22Rv1 (cell line): ENCODE results near the gene PYDC1.

Source experiments
- H3K27ac ChIP-seq: fragments of 450-650 bp; 2 replicates; pipeline ENCODE4 v1.5.1; 2017
- ZFX ChIP-seq: fragments of 450-650 bp; IDR thresholded peaks from 2 replicates; pipeline ENCODE4 v1.6.1; 2017; ENCODE audit warnings: antibody characterized with exemption, borderline replicate concordance
- TF ChIP-seq, protein P1 (sequence below): fragments of 450-650 bp; IDR thresholded peaks from 2 replicates; pipeline ENCODE4 v1.5.1; 2017; ENCODE audit warnings: mild to moderate bottlenecking

Gene PYDC1

DNA sequence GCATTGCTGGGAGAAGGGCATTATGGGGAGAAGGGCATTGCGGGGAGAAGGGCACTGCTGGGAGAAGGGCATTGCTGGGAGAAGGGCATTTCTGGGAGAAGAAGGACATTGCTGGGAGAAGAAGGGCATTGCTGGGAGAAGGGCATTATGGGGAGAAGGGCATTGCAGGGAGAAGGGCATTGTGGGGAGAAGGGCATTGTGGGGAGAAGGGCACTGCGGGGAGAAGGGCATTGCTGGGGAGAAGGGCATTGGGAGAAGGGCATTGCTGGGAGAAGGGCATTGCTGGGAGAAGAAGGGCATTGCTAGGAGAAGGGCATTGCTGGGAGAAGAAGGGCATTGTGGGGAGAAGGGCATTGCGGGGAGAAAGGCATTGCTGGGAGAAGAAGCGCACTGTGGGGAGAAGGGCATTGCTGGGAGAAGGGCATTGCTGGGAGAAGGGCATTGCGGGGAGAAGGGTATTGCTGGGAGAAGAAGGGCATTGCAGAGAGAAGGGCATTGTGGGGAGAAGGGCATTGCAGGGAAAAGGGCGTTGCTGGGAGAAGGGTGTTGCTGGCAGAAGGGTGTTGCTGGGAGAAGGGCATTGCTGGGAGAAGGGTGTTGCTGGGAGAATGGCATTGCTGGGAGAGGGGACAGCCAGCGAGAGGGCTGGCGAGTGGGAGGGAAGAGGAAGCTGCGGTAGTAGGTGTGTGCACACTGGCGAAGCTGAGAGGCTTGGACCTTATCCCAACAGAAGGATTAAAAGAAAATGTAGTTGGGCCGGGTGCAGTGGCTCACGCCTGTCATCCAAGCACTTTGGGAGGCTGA is 4.6 kb upstream of the PYDC1 start:
- H3K27ac ChIP-seq = no peak overlapping the region
- TF ChIP-seq, protein P1, sequence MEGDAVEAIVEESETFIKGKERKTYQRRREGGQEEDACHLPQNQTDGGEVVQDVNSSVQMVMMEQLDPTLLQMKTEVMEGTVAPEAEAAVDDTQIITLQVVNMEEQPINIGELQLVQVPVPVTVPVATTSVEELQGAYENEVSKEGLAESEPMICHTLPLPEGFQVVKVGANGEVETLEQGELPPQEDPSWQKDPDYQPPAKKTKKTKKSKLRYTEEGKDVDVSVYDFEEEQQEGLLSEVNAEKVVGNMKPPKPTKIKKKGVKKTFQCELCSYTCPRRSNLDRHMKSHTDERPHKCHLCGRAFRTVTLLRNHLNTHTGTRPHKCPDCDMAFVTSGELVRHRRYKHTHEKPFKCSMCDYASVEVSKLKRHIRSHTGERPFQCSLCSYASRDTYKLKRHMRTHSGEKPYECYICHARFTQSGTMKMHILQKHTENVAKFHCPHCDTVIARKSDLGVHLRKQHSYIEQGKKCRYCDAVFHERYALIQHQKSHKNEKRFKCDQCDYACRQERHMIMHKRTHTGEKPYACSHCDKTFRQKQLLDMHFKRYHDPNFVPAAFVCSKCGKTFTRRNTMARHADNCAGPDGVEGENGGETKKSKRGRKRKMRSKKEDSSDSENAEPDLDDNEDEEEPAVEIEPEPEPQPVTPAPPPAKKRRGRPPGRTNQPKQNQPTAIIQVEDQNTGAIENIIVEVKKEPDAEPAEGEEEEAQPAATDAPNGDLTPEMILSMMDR = no peak
- TF ChIP-seq ZFX = no peak

- no peak for TF ChIP-seq ZFX
These were observed 2.3 kb upstream of the PYDC1 start for GRCh38 chr16:31219154-31219741.

GRCh38 chr16:31217136-31217530 is 198 bp upstream of the PYDC1 start:
- no peak overlapping the region for H3K27ac ChIP-seq
- TF ChIP-seq, protein P1 = no peak
- TF ChIP-seq ZFX = no peak

More at GRCh38 chr16:31219154-31219741, 2.3 kb upstream of the PYDC1 start:
- H3K27ac ChIP-seq = no peak overlapping the region

GRCh38 chr16:31215287-31216162 is 1.4 kb downstream of the PYDC1 start:
- TF ChIP-seq, protein P1 = no peak
- TF ChIP-seq ZFX = no peak
- peak overlapping the region; percentile 56 for H3K27ac ChIP-seq

DNA sequence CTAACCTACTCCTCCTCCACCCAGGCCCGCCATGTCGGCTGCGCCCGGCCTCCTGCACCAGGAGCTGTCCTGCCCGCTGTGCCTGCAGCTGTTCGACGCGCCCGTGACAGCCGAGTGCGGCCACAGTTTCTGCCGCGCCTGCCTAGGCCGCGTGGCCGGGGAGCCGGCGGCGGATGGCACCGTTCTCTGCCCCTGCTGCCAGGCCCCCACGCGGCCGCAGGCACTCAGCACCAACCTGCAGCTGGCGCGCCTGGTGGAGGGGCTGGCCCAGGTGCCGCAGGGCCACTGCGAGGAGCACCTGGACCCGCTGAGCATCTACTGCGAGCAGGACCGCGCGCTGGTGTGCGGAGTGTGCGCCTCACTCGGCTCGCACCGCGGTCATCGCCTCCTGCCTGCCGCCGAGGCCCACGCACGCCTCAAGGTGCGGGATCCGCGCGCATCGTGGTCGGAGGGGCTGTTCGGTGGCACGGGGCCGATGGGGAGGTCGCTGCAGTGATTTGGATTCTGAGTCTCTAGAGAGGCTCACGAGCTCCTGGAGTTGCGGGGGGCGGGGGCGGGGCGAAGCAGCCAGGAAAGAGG is 2.1 kb downstream of the PYDC1 start:
- H3K27ac ChIP-seq = no peak overlapping the region; the same call in 1 of the 2 replicates
- TF ChIP-seq, protein P1 = no peak
- TF ChIP-seq ZFX = no peak

DNA sequence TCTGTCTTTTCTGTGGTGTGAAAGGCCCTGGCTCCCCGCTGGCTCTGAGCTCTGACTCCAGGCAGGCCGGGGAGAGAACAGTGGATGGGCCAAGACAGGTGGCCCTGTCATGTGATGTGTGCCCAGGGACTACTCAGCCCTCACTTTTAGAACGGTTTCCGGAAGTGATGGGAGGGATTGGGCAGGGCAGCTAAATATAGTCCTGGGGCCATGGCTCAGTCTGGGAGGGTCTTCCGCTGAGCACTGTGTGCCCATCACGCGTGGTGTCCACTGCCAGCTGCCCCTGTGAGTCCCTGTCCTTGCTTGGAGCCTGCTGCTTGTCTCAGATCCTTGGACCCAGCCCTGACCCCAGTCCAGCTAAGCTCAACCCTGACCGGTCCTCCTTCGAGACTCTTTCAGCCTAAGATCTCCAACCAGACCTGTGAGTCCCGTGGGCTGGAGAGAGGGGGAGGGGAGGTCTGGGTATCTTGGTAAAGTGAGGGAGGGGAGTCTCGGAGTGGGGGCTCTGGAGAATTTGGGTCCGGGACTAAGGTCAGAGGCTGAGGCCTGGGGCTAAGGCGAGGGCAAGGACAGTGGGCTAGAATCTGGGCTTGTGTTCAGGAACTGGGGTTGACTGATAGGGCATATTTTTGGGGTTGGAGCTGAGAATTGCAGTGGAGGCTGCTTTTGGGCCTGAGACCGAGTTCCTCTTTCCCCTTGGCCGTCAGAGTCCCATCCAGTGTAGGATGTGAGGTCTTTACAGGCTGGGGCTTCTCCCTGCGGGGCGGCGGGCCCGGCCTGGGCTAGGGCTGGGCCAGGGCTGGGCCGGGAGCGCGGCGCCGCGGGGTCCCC is 2.8 kb downstream of the PYDC1 start, which contains the start of gene TRIM72:
TSS of gene TRIM72 (plus strand) at position 243 of the 831 bp plus-strand sequence. CDS start 620 bp downstream, outside the sequence.
- H3K27ac ChIP-seq = no peak within 1 kb of the TSS
- TF ChIP-seq, protein P1 = no peak
- TF ChIP-seq ZFX = no peak

DNA sequence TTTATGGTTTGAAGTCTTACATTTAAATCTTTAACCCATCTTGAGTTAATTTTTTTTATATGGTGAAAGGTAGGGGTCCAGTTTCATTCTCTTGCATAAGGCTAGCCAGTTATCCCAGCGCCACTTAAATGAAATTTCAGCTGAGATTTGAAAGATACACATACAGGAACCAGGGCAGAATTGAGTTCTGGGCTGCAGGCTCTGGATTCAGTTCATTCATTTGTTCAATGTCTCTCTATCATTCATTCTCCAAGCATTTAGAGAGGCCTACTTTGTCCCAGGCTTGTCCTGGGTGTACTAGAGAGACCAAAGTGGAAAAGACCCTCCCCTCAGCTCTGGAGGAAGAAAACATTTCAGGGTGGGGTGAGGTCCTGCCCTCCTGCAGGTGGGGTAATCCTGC is 3.6 kb downstream of the PYDC1 start:
- TF ChIP-seq, protein P1 = no peak
- no peak for TF ChIP-seq ZFX
- no peak overlapping the region for H3K27ac ChIP-seq
